Measurements from ENCODE around the gene MLLT1. TPM values are rescaled to one million over a fixed set of nuclear protein-coding genes. Genes with fewer than 3 reads are reported as not detected.

The MLLT1 gene
- total RNA-seq, 5 donors from 2014 or later (not counting 1 experiment from before 2014, with no cell fraction given), result 31.4 to 59.8 (median 57.2) TPM

GRCh38 chr19:6263306-6263705, 16.5 kb downstream of the MLLT1 start:
- no peaks in the 10 kb centered on the region for H3K27me3 ChIP-seq (replicated peaks in 1 of 2; ENCODE audit: control insufficient read depth in 2 of 2, extremely low read depth in 1 of 2, insufficient read depth in 2 of 2, low read length in 1 of 2)
- no peak for ATAC-seq (replicated peaks in 1 of 4)
- H3K4me3 ChIP-seq (ENCODE audit: control insufficient read depth in 1 of 2, extremely low read depth in 1 of 2, low read length in 1 of 2), result no peak overlapping the region
- DNase-seq, result no peak
- POLR2A ChIA-PET, result no interaction called here
- H3K9me3 ChIP-seq, result no peaks in the 10 kb centered on the region
- H3K4me3 Mint-ChIP-seq, result peak overlapping the region in 1 of 3 donors; percentile 4
- 90% methylated on average over 10 of the region's 12 CpGs for WGBS (ENCODE audit: insufficient coverage)
- peaks cover 21 to 31% (median 30%) of the 10 kb centered on the region in 3 donors for H3K4me1 Mint-ChIP-seq
- CTCF ChIA-PET, result no interaction called here
- H3K9me3 Mint-ChIP-seq, result no peaks in the 10 kb centered on the region
- no peak overlapping the region for H3K27ac ChIP-seq (ENCODE audit: low read length)
- no peaks in the 10 kb centered on the region for H3K27me3 Mint-ChIP-seq
- peaks cover 26 to 42% of the 10 kb centered on the region in 2 donors for H3K36me3 ChIP-seq (ENCODE audit: control insufficient read depth in 2 of 2, extremely low read depth in 1 of 2, insufficient read depth in 1 of 2, low read length in 1 of 2)
- H3K27ac Mint-ChIP-seq, result peak overlapping the region in 1 of 2 donors; percentile 68
- H3K36me3 Mint-ChIP-seq, result peaks cover 35% of the 10 kb centered on the region
- H3K4me1 ChIP-seq (ENCODE audit: control insufficient read depth in 1 of 2, extremely low read depth in 1 of 2, insufficient read depth in 2 of 2, low read length in 2 of 2), result peaks cover 0 to 18% of the 10 kb centered on the region in 2 experiments

DNA sequence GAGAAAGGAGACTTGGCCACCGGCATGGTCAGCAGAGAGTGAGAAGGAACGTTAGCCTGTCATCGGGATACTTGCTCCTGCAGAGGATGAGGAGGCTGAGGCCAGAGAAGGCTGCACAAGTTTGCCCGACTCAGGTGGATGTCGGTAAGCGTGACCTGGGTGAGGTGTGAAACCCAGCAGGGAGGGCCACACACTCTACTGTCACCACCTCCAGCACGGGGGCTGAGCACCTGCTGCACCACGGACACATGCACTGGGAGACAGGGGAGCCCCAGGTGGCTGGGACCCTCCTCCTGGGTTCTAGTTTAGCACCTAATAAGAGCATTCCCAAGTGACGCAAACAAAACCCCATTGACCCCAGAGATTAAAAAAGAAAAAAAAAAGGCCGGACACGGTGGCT, 17.3 kb downstream of the MLLT1 start:
- H3K36me3 ChIP-seq (ENCODE audit: control insufficient read depth in 2 of 2, extremely low read depth in 1 of 2, insufficient read depth in 1 of 2, low read length in 1 of 2), result peaks cover 26 to 43% of the 10 kb centered on the region in 2 donors
- no peak overlapping the region for H3K27ac ChIP-seq (ENCODE audit: low read length)
- ChIA-PET CTCF (no interaction called here), POLR2A (no interaction called here)
- Mint-ChIP-seq H3K4me1 (peaks cover 24 to 31% (median 31%) of the 10 kb centered on the region in 3 donors), H3K27ac (peak overlapping the region in 1 of 2 donors; percentile 79), H3K4me3 (peak overlapping the region in 1 of 3 donors; percentile 57), H3K36me3 (peaks cover 30% of the 10 kb centered on the region), H3K27me3 (no peaks in the 10 kb centered on the region), H3K9me3 (no peaks in the 10 kb centered on the region)
- no peak for DNase-seq
- no peaks in the 10 kb centered on the region for H3K27me3 ChIP-seq (replicated peaks in 1 of 2; ENCODE audit: control insufficient read depth in 2 of 2, extremely low read depth in 1 of 2, insufficient read depth in 2 of 2, low read length in 1 of 2)
- WGBS (ENCODE audit: insufficient coverage), result 100% methylated on average over 1 of the region's 11 CpGs
- ATAC-seq (replicated peaks in 1 of 4), result no peak
- no peak overlapping the region for H3K4me3 ChIP-seq (ENCODE audit: control insufficient read depth in 1 of 2, extremely low read depth in 1 of 2, low read length in 1 of 2)
- H3K4me1 ChIP-seq (ENCODE audit: control insufficient read depth in 1 of 2, extremely low read depth in 1 of 2, insufficient read depth in 2 of 2, low read length in 2 of 2), result peaks cover 0 to 18% of the 10 kb centered on the region in 2 experiments
- no peaks in the 10 kb centered on the region for H3K9me3 ChIP-seq

DNA sequence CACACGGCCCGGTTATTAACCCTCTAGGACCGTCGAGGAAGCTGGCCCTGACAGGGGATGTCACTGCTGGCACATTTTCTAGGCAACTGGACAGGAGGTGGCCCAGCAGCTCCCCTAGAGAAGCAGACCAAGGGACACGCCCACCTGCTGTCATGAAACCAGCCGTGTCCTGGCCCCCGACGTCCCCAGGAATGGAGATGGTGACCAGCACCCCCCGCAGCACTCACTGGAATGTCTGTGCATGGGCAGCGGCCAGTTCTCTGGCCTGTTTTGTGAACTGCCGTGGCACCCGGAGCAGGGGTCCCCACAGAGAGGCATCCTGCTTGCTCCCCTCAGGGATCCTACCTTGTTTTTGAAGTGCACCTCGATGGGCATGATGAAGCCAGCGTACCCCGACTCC, 17.9 kb downstream of the MLLT1 start:
- ATAC-seq (replicated peaks in 1 of 4) (no peak), DNase-seq (no peak)
- ChIA-PET POLR2A (no interaction called here), CTCF (no interaction called here)
- Mint-ChIP-seq H3K36me3 (peaks cover 28% of the 10 kb centered on the region), H3K9me3 (no peaks in the 10 kb centered on the region), H3K27me3 (no peaks in the 10 kb centered on the region), H3K4me3 (peak overlapping the region in 2 of 3 donors; percentile 6 to 57), H3K4me1 (peaks cover 25 to 31% (median 31%) of the 10 kb centered on the region in 3 donors), H3K27ac (peak overlapping the region in 1 of 2 donors; percentile 79)
- Histone ChIP-seq H3K36me3 (ENCODE audit: control insufficient read depth in 2 of 2, extremely low read depth in 1 of 2, insufficient read depth in 1 of 2, low read length in 1 of 2) (peaks cover 23 to 40% of the 10 kb centered on the region in 2 donors), H3K4me3 (ENCODE audit: control insufficient read depth in 1 of 2, extremely low read depth in 1 of 2, low read length in 1 of 2) (no peak overlapping the region), H3K27me3 (replicated peaks in 1 of 2; ENCODE audit: control insufficient read depth in 2 of 2, extremely low read depth in 1 of 2, insufficient read depth in 2 of 2, low read length in 1 of 2) (no peaks in the 10 kb centered on the region), H3K9me3 (no peaks in the 10 kb centered on the region), H3K4me1 (ENCODE audit: control insufficient read depth in 1 of 2, extremely low read depth in 1 of 2, insufficient read depth in 2 of 2, low read length in 2 of 2) (peaks cover 0 to 18% of the 10 kb centered on the region in 2 experiments), H3K27ac (ENCODE audit: low read length) (no peak overlapping the region)
- WGBS (ENCODE audit: insufficient coverage), result 81% methylated on average over 15 of the region's 15 CpGs

- Histone ChIP-seq H3K9me3 (no peaks in the 10 kb centered on the region), H3K27ac (ENCODE audit: low read length) (no peak overlapping the region), H3K4me3 (ENCODE audit: control insufficient read depth in 1 of 2, extremely low read depth in 1 of 2, low read length in 1 of 2) (no peak overlapping the region), H3K36me3 (ENCODE audit: control insufficient read depth in 2 of 2, extremely low read depth in 1 of 2, insufficient read depth in 1 of 2, low read length in 1 of 2) (peaks cover 23 to 40% of the 10 kb centered on the region in 2 donors), H3K4me1 (ENCODE audit: control insufficient read depth in 1 of 2, extremely low read depth in 1 of 2, insufficient read depth in 2 of 2, low read length in 2 of 2) (peaks cover 0 to 18% of the 10 kb centered on the region in 2 experiments), H3K27me3 (replicated peaks in 1 of 2; ENCODE audit: control insufficient read depth in 2 of 2, extremely low read depth in 1 of 2, insufficient read depth in 2 of 2, low read length in 1 of 2) (no peaks in the 10 kb centered on the region)
- CTCF ChIA-PET, result interaction anchor here in 1 of 2 donors (0.7 kb wide), 1 partner anchor 18 kb away, joined by 6 read pairs; no protein-coding TSS in a partner anchor
- peak overlapping the region in 1 of 2 donors; percentile 28 for H3K27ac Mint-ChIP-seq
- POLR2A ChIA-PET, result no interaction called here
- peaks cover 25 to 34% (median 31%) of the 10 kb centered on the region in 3 donors for H3K4me1 Mint-ChIP-seq
- no peaks in the 10 kb centered on the region for H3K9me3 Mint-ChIP-seq
- peak overlapping the region in 1 of 3 donors; percentile 57 for H3K4me3 Mint-ChIP-seq
- H3K36me3 Mint-ChIP-seq, result peaks cover 27% of the 10 kb centered on the region
- DNase-seq, result peak in 12 of 35 experiments; percentile 14 to 52 (median 30)
- ATAC-seq (replicated peaks in 1 of 4), result peak; percentile 58 to 70 (median 66)
- no peaks in the 10 kb centered on the region for H3K27me3 Mint-ChIP-seq
- WGBS (ENCODE audit: insufficient coverage), result 83% methylated on average over 23 of the region's 30 CpGs
These were observed 18.7 kb downstream of the MLLT1 start for GRCh38 chr19:6260912-6261650.

DNA sequence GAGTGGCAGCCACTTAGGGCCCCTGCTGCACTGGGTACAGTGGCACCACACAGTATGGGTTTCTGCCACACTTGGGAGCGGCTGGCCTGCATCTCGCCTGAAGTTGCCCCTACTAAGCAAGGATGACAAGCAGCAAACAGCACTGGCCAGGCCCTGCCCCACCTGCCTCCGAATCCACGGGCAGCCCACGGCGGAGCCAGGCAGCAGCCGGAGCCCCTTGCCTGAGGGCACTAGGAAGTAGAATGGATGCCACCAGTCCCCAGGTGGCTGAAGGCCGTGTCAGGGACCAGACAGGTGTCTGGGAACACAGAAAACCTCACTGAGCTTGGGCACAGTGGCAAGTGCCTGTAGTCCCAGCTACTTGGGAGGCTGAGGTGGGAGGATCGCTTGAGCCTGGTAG, 19.4 kb downstream of the MLLT1 start:
- ChIA-PET POLR2A (no interaction called here), CTCF (no interaction called here)
- no peaks in the 10 kb centered on the region for H3K9me3 ChIP-seq
- peaks cover 23 to 40% of the 10 kb centered on the region in 2 donors for H3K36me3 ChIP-seq (ENCODE audit: control insufficient read depth in 2 of 2, extremely low read depth in 1 of 2, insufficient read depth in 1 of 2, low read length in 1 of 2)
- no peak for ATAC-seq (replicated peaks in 1 of 4)
- WGBS (ENCODE audit: insufficient coverage), result 96% methylated on average over 8 of the region's 9 CpGs
- H3K27ac ChIP-seq (ENCODE audit: low read length), result no peak overlapping the region
- H3K27me3 Mint-ChIP-seq, result no peaks in the 10 kb centered on the region
- H3K9me3 Mint-ChIP-seq, result no peaks in the 10 kb centered on the region
- peaks cover 0 to 18% of the 10 kb centered on the region in 2 experiments for H3K4me1 ChIP-seq (ENCODE audit: control insufficient read depth in 1 of 2, extremely low read depth in 1 of 2, insufficient read depth in 2 of 2, low read length in 2 of 2)
- H3K27ac Mint-ChIP-seq, result no peak overlapping the region
- peaks cover 25 to 34% (median 31%) of the 10 kb centered on the region in 3 donors for H3K4me1 Mint-ChIP-seq
- no peak for DNase-seq
- H3K36me3 Mint-ChIP-seq, result peaks cover 31% of the 10 kb centered on the region
- no peak overlapping the region for H3K4me3 ChIP-seq (ENCODE audit: control insufficient read depth in 1 of 2, extremely low read depth in 1 of 2, low read length in 1 of 2)
- no peaks in the 10 kb centered on the region for H3K27me3 ChIP-seq (replicated peaks in 1 of 2; ENCODE audit: control insufficient read depth in 2 of 2, extremely low read depth in 1 of 2, insufficient read depth in 2 of 2, low read length in 1 of 2)
- no peak overlapping the region for H3K4me3 Mint-ChIP-seq

GRCh38 chr19:6259312-6259861, 20.4 kb downstream of the MLLT1 start:
- POLR2A ChIA-PET, result no interaction called here
- H3K4me1 Mint-ChIP-seq, result peaks cover 25 to 39% (median 37%) of the 10 kb centered on the region in 3 donors
- no peak overlapping the region for H3K27ac Mint-ChIP-seq
- ATAC-seq (replicated peaks in 1 of 4) (no peak), DNase-seq (no peak)
- Histone ChIP-seq H3K27me3 (replicated peaks in 1 of 2; ENCODE audit: control insufficient read depth in 2 of 2, extremely low read depth in 1 of 2, insufficient read depth in 2 of 2, low read length in 1 of 2) (no peaks in the 10 kb centered on the region), H3K4me1 (ENCODE audit: control insufficient read depth in 1 of 2, extremely low read depth in 1 of 2, insufficient read depth in 2 of 2, low read length in 2 of 2) (peaks cover 0 to 18% of the 10 kb centered on the region in 2 experiments), H3K9me3 (no peaks in the 10 kb centered on the region), H3K4me3 (ENCODE audit: control insufficient read depth in 1 of 2, extremely low read depth in 1 of 2, low read length in 1 of 2) (no peak overlapping the region), H3K36me3 (ENCODE audit: control insufficient read depth in 2 of 2, extremely low read depth in 1 of 2, insufficient read depth in 1 of 2, low read length in 1 of 2) (peaks cover 23 to 40% of the 10 kb centered on the region in 2 donors), H3K27ac (ENCODE audit: low read length) (no peak overlapping the region)
- WGBS (ENCODE audit: insufficient coverage), result 91% methylated on average over 5 of the region's 12 CpGs
- no peak overlapping the region for H3K4me3 Mint-ChIP-seq
- no peaks in the 10 kb centered on the region for H3K9me3 Mint-ChIP-seq
- CTCF ChIA-PET, result interaction anchor here in 1 of 2 donors (0.5 kb wide), 1 partner anchor 25 kb away, joined by 4 read pairs; no protein-coding TSS in a partner anchor
- peaks cover 32% of the 10 kb centered on the region for H3K36me3 Mint-ChIP-seq
- no peaks in the 10 kb centered on the region for H3K27me3 Mint-ChIP-seq
